NCI-H2081 treated with DMSO at 0.1 percent for 48 hours (cell line): ENCODE measurements around the gene TRMT11.
"Not testable (repeated sequence)": the region's sequence is repeated elsewhere in the genome, so short reads cannot be mapped to it uniquely, and the experiment has no call there.

Experiments used
- DNase-seq: peaks from one replicate; lab custom pipeline; 2025; lab: John Stamatoyannopoulos, UW

The TRMT11 gene

DNA sequence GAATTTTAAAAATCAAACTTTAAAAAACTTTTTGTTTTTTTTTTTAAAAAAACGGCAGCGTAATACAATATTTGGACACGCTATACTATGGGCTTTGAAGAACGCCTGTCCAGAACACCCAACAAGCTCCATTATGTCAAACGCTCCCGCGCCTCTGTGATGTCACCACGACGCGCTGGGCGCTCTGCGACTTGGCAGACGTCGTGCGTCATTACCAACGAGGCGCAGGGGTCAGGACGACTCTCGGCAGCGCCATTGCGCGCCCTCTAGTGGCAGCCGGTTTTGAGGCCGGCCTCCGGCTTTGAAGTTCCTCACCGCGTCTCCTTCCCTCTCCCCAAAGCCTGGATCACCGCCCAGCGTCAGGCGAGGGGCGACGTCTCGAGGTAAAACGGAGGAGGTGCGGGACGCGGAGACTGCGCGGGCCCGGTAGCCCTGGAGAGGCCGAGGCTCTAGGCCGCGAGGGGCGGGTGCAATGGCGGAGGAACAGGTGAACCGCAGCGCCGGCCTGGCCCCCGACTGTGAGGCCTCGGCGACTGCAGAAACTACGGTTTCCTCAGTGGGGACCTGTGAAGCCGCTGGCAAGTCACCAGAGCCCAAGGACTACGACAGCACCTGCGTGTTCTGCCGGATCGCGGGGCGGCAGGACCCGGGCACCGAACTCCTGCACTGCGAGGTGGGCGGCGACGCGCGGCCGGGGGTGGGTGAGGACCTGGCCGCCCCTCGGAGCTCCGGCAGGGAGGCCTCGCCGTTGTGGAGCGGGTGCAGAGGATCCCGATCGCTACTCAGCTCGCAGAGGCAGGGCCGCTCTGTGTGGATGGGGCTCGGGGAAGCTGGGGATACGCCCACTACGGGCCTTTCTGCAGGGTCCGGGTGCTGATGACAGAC lies 29.6 kb upstream of the TRMT11 start, which contains the start of gene HINT3:
TSS of gene HINT3 (plus strand) at position 265 of the 885 bp plus-strand sequence. CDS start at position 473, 208 bp downstream.
- DNase-seq: peak; percentile 64

DNA sequence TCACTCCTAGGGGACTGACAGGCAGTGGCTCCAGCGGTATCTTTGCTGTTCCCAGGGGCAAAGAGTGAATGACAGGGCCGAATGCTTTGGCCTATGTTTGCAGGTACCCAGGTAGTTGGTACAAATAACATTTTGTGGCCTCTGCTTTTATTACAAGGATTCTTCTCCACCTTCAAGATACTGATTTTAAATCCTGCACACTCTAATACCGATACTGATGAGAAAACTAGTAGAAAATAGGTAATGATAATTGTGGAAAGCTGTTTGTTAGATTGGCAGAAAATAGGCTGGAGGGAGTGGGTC lies 29.0 kb upstream of the TRMT11 start:
- no peak for DNase-seq

GRCh38 chr6:125957845-125958244 lies 28.5 kb upstream of the TRMT11 start:
- DNase-seq: no peak

- no peak for DNase-seq
Observed at GRCh38 chr6:125959041-125959440, 27.3 kb upstream of the TRMT11 start.

GRCh38 chr6:125961117-125961516 lies 25.2 kb upstream of the TRMT11 start:
- DNase-seq: no peak

DNA sequence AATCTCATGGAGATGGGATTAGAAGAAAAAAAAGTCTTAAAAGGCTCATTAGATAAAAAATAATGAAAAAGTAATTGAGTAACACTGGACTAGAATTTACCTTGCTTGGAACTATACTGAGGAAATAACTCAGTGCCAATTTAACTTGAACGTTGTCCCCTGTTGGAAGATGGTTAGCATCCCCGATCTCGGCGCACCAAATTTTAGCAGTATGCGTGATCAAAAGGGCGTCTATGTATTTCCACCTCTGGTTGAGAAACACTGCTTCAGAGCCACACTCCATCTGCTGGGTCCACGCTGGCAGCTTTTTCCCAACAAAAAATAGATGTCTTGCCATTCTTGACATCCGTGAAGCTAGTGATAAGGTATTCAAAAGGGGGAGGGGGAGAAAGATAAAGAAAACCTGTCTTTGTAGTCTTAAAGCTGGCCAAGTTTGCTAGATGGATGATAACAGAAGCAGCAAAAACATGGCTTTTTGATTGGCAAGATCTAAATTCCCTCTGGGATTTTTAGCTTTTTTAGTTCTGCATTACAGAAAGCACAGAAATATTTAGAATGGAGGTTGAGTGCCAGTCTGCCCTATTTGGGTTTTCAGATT lies 23.3 kb upstream of the TRMT11 start:
- DNase-seq: no peak

- DNase-seq: no peak
Observed at GRCh38 chr6:125963817-125964216, 22.5 kb upstream of the TRMT11 start.

DNA sequence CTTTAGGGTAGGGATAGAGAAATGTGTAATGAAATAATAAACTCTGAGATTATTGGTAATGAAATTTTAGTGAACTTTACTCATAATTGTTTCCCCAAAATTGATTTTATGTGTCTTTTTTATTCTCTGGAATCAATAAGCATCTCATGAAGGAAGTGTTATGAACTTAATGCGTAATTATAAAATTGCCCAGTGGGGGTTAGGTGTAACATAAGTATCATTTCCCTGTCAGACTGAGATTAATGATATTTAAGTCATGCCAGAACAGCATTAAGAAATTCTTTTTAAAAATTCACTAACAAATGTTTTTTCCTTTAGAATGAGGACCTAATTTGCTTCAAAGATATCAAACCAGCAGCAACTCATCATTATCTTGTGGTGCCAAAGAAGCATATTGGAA lies 19.8 kb upstream of the TRMT11 start:
- DNase-seq: no peak

DNA sequence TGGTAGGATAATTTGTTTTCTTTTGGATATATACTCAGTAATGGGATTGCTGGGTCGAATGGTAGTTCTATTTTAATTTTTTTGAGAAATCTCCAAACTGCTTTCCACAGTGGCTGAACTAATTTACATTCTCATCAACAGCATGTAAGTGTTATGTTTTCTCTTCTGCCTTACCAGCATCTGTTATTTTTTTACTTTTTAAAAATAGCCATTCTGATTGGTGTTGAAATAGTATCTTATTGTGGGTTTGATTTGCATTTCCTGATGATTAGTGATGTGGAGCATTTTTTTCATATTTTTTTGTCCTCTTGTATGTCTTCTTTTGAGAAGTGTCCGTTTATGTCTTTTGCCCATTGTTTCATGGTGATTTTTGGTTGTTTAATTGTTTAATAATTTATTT lies 17.8 kb upstream of the TRMT11 start:
- no peak for DNase-seq

- no peak for DNase-seq
Observed at GRCh38 chr6:125970760-125971159, 15.6 kb upstream of the TRMT11 start.

GRCh38 chr6:125972478-125972877 lies 13.9 kb upstream of the TRMT11 start:
- not testable (repeated sequence) for DNase-seq

- no peak for DNase-seq
Observed at GRCh38 chr6:125974214-125974866, 12.0 kb upstream of the TRMT11 start.

GRCh38 chr6:125979101-125979500 lies 7.2 kb upstream of the TRMT11 start:
- DNase-seq: no peak

- no peak for DNase-seq
Observed at GRCh38 chr6:125981571-125982185, 4.7 kb upstream of the TRMT11 start.

DNA sequence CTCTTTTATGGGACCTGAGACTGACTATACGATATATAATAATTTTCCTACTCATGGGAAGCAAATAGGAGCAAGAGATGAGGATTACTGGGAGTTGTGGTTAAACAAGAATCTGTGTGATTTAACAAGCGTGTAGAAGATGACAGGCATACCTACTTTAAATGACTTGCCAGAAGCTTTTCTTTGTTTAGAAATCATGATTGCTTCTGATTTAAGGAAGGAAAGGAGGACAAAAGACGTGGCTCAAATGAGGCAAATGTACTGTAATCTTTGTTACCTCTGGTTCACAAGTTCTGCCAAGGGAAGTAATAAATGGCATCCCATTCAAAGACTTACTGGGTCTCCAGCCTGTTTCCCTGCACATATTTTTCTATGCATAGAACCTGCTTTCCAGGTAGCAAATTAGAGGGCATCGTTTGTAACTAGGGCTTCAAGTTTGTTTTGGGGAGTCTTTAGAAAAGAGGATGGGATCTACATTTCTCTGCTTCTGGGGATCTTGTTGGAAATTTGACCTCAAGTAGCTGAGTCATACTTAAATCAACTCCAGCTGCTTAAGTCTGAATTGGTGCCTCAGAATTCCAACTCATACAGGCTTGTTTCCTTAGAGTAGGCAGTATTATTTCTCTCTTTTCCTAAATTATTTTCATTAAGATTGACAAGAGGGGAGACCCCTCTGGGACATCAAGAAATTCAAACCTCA lies 2.9 kb upstream of the TRMT11 start:
- DNase-seq: no peak

DNA sequence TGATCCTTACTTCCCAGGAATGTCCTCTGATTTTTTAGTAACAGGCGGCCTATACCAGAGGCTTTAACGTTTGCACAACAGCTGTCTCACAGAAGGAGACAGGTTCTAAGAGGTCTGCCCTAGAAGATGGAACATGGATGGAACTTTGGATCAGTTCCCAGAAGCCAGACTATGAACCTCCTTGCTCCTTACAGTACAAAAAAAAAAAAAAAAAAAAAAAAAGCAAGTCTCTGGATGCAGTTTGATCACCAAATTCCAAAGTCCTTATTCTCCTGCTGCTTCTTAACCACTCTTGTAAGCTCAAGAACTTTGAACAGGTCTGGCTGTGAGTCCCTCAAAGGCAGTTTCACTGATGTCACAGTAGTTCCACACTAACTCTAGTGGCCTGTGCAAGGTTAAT lies 2.0 kb upstream of the TRMT11 start:
- no peak for DNase-seq

DNA sequence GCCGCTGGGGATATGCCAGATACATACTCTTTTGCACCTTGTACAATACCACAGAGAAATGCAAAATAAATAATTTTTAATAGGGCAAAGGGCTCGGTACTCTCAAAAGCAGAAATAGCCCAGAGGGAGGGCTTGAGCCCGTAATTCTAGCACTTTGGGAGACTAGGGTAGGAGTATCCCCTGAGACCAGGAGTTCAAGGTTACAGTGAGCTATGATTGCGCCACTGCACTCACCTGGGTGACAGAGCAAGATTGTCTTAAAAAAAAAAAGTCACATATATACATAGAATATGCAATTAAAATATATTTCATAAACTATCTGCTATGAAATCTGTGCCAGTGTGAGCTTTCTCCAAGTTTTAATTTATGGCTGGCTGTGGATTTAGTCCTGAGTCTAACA lies 818 bp upstream of the TRMT11 start:
- no peak for DNase-seq

GRCh38 chr6:125985979-125986300 lies 400 bp upstream of the TRMT11 start:
- DNase-seq: no peak

DNA sequence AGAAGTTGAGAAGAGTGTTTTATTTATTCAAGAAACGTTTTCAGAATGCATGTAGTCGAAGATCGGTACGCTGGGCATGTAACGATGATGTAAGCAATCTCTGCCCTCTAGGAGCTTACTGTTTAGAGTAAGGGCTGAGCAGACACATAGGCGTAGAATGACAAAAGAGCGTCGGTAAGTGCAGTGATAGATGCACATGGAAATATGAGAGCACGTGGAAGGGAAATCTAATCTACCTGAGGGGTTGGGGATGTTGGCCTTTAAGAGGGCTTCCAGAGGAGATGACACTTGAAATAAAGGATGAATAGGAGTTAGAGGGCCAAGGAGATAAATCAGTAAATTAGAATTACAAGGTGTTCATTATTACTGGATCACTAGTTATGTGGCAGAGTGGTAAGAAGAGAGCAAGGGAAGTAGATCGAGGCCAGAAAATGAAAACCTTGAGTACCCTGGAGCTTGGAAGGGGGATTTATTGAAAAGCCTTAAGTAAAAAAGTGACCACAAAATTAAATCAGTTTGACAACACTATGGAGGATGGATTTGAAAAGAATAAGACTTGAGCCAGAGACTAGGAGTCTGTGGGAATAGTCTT lies 782 bp downstream of the TRMT11 start:
- DNase-seq: no peak

- no peak for DNase-seq
Observed at GRCh38 chr6:125988280-125988679, 1.9 kb downstream of the TRMT11 start.

GRCh38 chr6:125989631-125990030 lies 3.3 kb downstream of the TRMT11 start:
- DNase-seq: no peak

- DNase-seq: no peak
Observed at GRCh38 chr6:125991653-125992052, 5.3 kb downstream of the TRMT11 start.
